Activated CD8-positive, alpha-beta memory T cell treated with anti-CD3 and anti-CD28 coated beads, Interleukin-2, amount 10 ng/mL, durations not matched to agents 7 days and 5 days (primary cell): ENCODE measurements around the gene IL21R. TPM values are rescaled to one million over a fixed set of nuclear protein-coding genes. Genes with fewer than 3 reads are reported as not detected.

Source experiments
- ATAC-seq: fragments of 150-1000 bp; cut with Tn5 transposase; one replicate; pipeline ENCODE4 v1.10.0; 2021; ENCODE audit warnings: moderate library complexity
- CTCF ChIA-PET: fragments of 350-600 bp; sonication (Branson Sonifier 250); formaldehyde crosslinking; loops from one replicate; lab custom pipeline; 2021; ENCODE audit warnings: antibody characterized with exemption; lab: Charles Lee
- DNase-seq: peaks from one replicate; pipeline ENCODE4 v3.0.0-alpha.2; 2020
- H3K27ac Mint-ChIP-seq: one replicate; pipeline ENCODE4 v1.8.0; 2021; ENCODE audit warnings: mild to moderate bottlenecking, mixed read lengths
- H3K27me3 Mint-ChIP-seq: one replicate; pipeline ENCODE4 v1.8.0; 2021; ENCODE audit warnings: mixed read lengths
- H3K36me3 Mint-ChIP-seq: one replicate; pipeline ENCODE4 v1.8.0; 2021; ENCODE audit warnings: mild to moderate bottlenecking, mixed read lengths
- H3K4me1 Mint-ChIP-seq: one replicate; pipeline ENCODE4 v1.8.0; 2021; ENCODE audit warnings: mixed read lengths
- H3K4me3 Mint-ChIP-seq: one replicate; pipeline ENCODE4 v1.8.0; 2021; ENCODE audit warnings: mild to moderate bottlenecking, moderate library complexity, mixed read lengths
- H3K9me3 Mint-ChIP-seq: one replicate; pipeline ENCODE4 v1.8.0; 2022; ENCODE audit warnings: low read depth, mixed read lengths
- total RNA-seq, 2 experiments: library from RNA; stranded (reverse); gene quantifications; one replicate each; pipeline ENCODE4 v1.2.3, GENCODE V29; 2021

IL21R gene
- total RNA-seq, 2 experiments from 2014 or later = 24.6 to 38.0 TPM

DNA sequence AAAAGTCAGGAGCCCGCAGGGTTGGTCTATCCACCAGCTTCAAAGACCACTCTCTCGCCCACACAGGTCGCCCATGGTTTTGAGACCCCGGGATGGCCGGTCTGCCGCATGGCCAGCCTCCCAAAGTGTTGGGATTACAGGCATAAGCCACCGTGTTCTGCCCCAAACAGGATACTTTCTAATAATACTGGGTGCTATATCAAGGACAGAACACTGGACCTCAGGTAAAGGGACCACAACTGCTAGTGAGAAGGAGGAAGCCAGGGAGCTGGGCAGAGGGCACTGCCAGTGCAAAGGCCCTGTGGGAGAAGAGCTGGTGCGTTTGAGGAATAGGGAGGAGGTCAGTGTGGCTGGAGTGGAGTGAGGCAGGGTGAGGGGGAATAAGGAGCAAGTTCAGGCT is 34.1 kb downstream of the IL21R start:
- peak overlapping the region; percentile 44 for H3K27ac Mint-ChIP-seq
- H3K27me3 Mint-ChIP-seq = no peaks in the 10 kb centered on the region
- peaks cover 19% of the 10 kb centered on the region for H3K4me1 Mint-ChIP-seq
- H3K36me3 Mint-ChIP-seq = peaks cover 57% of the 10 kb centered on the region
- no peak for DNase-seq
- no peak for ATAC-seq
- no peaks in the 10 kb centered on the region for H3K9me3 Mint-ChIP-seq
- CTCF ChIA-PET = no interaction called here
- H3K4me3 Mint-ChIP-seq = no peak overlapping the region

GRCh38 chr16:27436921-27437650 is 35.1 kb downstream of the IL21R start:
- no peak overlapping the region for H3K27ac Mint-ChIP-seq
- no peaks in the 10 kb centered on the region for H3K27me3 Mint-ChIP-seq
- CTCF ChIA-PET = no interaction called here
- no peak overlapping the region for H3K4me3 Mint-ChIP-seq
- H3K9me3 Mint-ChIP-seq = no peaks in the 10 kb centered on the region
- H3K36me3 Mint-ChIP-seq = peaks cover 59% of the 10 kb centered on the region
- ATAC-seq (no peak), DNase-seq (peak; percentile 35)
- H3K4me1 Mint-ChIP-seq = peaks cover 12% of the 10 kb centered on the region

- Mint-ChIP-seq H3K27ac (no peak overlapping the region), H3K27me3 (no peaks in the 10 kb centered on the region), H3K4me3 (no peak overlapping the region), H3K36me3 (peaks cover 64% of the 10 kb centered on the region), H3K4me1 (peaks cover 5% of the 10 kb centered on the region), H3K9me3 (no peaks in the 10 kb centered on the region)
- CTCF ChIA-PET = no interaction called here
- ATAC-seq (no peak), DNase-seq (peak; percentile 3)
These were observed 36.0 kb downstream of the IL21R start for GRCh38 chr16:27437946-27438345.

- Mint-ChIP-seq H3K36me3 (peaks cover 69% of the 10 kb centered on the region), H3K4me3 (no peak overlapping the region), H3K27ac (peak overlapping the region; percentile 12), H3K27me3 (no peaks in the 10 kb centered on the region), H3K9me3 (peaks cover 4% of the 10 kb centered on the region), H3K4me1 (peaks cover 4% of the 10 kb centered on the region)
- DNase-seq (no peak), ATAC-seq (no peak)
- CTCF ChIA-PET = no interaction called here
These were observed 37.5 kb downstream of the IL21R start for GRCh38 chr16:27439271-27440018.

DNA sequence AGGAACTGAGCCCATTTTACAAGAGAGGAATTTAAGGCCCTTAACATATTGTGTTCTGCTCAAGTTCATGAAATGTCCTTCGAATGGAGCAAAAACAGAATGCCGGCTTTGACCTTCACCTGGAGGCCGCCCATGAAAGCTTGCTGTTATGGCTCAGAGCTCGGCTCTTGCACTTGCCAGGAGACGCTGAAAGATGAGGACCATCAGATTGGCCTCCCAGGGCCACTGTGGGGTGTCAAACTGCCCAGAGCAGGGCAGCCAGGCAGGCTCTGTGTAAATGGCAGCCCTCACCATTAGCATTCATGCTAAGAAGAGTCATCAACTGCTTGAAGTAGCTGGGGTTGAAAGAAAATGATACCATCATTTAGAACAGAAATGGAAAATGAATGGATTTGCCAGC is 39.3 kb downstream of the IL21R start:
- H3K27me3 Mint-ChIP-seq = no peaks in the 10 kb centered on the region
- H3K9me3 Mint-ChIP-seq = peaks cover 10% of the 10 kb centered on the region
- DNase-seq (no peak), ATAC-seq (no peak)
- peaks cover 13% of the 10 kb centered on the region for H3K4me1 Mint-ChIP-seq
- H3K27ac Mint-ChIP-seq = peak overlapping the region; percentile 21
- no peak overlapping the region for H3K4me3 Mint-ChIP-seq
- peaks cover 78% of the 10 kb centered on the region for H3K36me3 Mint-ChIP-seq
- CTCF ChIA-PET = interaction anchor here (1.1 to 1.6 kb wide), 2 partner anchors 10 to 11 kb away, joined by 3 read pairs; no protein-coding TSS in a partner anchor

DNA sequence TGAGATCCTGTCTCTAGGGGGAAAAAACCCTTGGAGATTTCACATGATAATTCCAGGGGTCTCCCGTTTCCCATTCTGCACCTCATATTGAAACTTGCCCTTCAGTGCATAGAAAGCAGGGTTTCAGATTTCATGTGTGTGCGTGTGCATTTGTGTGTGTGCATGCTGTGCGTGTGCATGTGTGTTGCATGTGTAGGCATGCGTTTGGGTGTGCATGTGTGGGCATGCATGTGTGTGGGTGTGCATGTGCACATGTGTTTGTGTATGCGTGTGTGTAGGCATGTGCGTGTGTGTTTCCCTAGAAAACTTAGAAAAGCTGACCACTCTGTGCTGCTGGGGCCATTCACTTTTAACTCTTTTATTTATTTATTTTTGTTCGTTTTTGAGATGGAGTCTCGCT is 40.0 kb downstream of the IL21R start:
- Mint-ChIP-seq H3K36me3 (peaks cover 80% of the 10 kb centered on the region), H3K9me3 (peaks cover 11% of the 10 kb centered on the region), H3K27ac (no peak overlapping the region), H3K4me1 (peaks cover 20% of the 10 kb centered on the region), H3K27me3 (no peaks in the 10 kb centered on the region), H3K4me3 (no peak overlapping the region)
- ATAC-seq (no peak), DNase-seq (no peak)
- CTCF ChIA-PET = interaction anchor here (1.6 kb wide), 1 partner anchor 10 kb away, joined by 3 read pairs; no protein-coding TSS in a partner anchor

- CTCF ChIA-PET = no interaction called here
- no peaks in the 10 kb centered on the region for H3K27me3 Mint-ChIP-seq
- H3K9me3 Mint-ChIP-seq = peaks cover 14% of the 10 kb centered on the region
- no peak overlapping the region for H3K27ac Mint-ChIP-seq
- H3K36me3 Mint-ChIP-seq = peaks cover 84% of the 10 kb centered on the region
- no peak for DNase-seq
- peaks cover 38% of the 10 kb centered on the region for H3K4me1 Mint-ChIP-seq
- no peak overlapping the region for H3K4me3 Mint-ChIP-seq
- no peak for ATAC-seq
These were observed 42.0 kb downstream of the IL21R start for GRCh38 chr16:27444015-27444414.

GRCh38 chr16:27444470-27444869 is 42.5 kb downstream of the IL21R start:
- CTCF ChIA-PET = no interaction called here
- Mint-ChIP-seq H3K27me3 (no peaks in the 10 kb centered on the region), H3K36me3 (peaks cover 84% of the 10 kb centered on the region), H3K4me1 (peaks cover 39% of the 10 kb centered on the region), H3K27ac (peak overlapping the region; percentile 26), H3K9me3 (peaks cover 14% of the 10 kb centered on the region), H3K4me3 (no peak overlapping the region)
- no peak for ATAC-seq
- no peak for DNase-seq

DNA sequence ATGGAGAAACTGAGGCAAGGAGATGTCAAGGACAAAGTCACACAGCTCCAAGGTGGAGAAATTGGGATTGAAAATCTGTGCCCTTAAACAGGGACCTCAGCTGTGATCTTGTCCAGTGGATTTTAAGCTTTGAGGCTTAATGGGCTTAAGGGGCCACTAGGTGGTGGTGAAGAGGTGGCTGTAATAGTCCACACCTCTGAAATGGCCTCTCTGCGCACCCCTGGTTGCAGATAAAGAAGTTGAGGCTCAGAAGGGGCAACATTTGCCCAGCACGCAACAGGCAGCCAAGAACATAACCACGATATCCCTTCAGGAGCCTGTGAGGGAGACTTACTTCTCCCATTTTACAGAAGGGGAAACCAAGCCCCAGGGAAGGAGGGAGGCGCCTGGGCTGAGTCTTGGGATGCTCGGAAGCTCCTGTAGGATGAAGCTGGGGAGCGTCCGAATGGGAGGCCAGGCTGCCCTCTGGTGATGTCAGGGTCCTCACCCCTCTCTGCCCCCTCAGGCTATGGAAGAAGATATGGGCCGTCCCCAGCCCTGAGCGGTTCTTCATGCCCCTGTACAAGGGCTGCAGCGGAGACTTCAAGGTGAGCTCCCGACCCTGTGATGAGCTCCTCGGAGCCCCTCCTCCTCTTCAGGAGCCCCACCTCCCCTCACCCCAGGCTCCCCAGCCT is 43.7 kb downstream of the IL21R start:
- DNase-seq (no peak), ATAC-seq (no peak)
- Mint-ChIP-seq H3K27me3 (no peaks in the 10 kb centered on the region), H3K36me3 (peaks cover 86% of the 10 kb centered on the region), H3K4me1 (peaks cover 50% of the 10 kb centered on the region), H3K9me3 (peaks cover 14% of the 10 kb centered on the region), H3K27ac (peak overlapping the region; percentile 89), H3K4me3 (no peak overlapping the region)
- CTCF ChIA-PET = interaction anchor here (0.6 to 2.5 kb wide), 4 partner anchors 24 to 191 kb away, joined by 3 to 8 read pairs (median 4); no protein-coding TSS in a partner anchor

DNA sequence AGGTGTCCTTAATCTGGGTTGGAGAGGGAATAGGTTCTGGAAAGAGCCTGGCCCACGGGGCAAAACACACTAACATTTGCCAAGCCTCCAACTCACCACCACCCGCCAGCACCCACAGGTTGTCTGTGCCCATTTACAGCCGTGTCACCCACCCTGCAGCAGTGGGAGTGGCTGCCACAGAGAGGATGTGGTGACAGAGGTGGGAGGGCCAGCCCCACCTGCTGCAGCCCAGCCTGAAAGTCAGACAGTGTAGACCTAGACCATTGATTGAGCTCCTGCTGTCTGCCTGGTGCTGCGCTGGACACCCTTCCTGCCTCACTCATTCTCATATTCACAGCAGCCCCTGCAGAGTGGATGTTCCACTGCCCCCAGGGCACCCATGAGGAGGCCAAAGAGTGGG is 44.7 kb downstream of the IL21R start:
- peaks cover 84% of the 10 kb centered on the region for H3K36me3 Mint-ChIP-seq

DNA sequence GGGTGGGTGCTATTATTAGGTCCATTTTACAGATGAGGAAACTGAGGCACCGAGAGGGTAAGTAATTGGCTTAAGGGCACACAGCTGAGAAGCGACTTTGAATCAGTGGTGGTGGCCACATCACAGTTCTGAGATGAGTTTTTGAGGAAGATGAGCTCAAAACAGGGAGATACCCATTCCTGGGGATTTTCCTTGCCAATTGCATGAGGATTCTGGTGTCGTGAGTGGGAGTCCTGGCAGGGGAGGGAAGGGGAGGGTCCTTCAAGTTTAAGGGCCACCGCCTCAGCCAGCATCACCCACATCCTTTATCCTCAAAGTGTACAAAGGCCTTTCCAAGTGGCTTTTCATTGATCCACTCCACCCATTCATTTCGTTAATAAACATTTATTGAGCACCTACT is 45.3 kb downstream of the IL21R start:
- Mint-ChIP-seq H3K27ac (peak overlapping the region; percentile 89), H3K4me1 (peaks cover 63% of the 10 kb centered on the region), H3K36me3 (peaks cover 83% of the 10 kb centered on the region), H3K4me3 (no peak overlapping the region), H3K27me3 (no peaks in the 10 kb centered on the region), H3K9me3 (peaks cover 14% of the 10 kb centered on the region)
- CTCF ChIA-PET = interaction anchor here (0.8 to 2.5 kb wide), 12 partner anchors 20 to 277 kb away, joined by 3 to 8 read pairs (median 4); no protein-coding TSS in a partner anchor
- ATAC-seq (no peak), DNase-seq (no peak)

More for the DNA sequence above, 44.7 kb downstream of the IL21R start:
- Mint-ChIP-seq H3K4me1 (peaks cover 59% of the 10 kb centered on the region), H3K9me3 (peaks cover 14% of the 10 kb centered on the region), H3K4me3 (peak overlapping the region; percentile 5), H3K27me3 (no peaks in the 10 kb centered on the region), H3K27ac (peak overlapping the region; percentile 89)
- ATAC-seq = peak; percentile 74
- DNase-seq = peak; percentile 92
- CTCF ChIA-PET = interaction anchor here (0.8 to 2.5 kb wide), 12 partner anchors 19 to 276 kb away, joined by 3 to 8 read pairs (median 4); no protein-coding TSS in a partner anchor

DNA sequence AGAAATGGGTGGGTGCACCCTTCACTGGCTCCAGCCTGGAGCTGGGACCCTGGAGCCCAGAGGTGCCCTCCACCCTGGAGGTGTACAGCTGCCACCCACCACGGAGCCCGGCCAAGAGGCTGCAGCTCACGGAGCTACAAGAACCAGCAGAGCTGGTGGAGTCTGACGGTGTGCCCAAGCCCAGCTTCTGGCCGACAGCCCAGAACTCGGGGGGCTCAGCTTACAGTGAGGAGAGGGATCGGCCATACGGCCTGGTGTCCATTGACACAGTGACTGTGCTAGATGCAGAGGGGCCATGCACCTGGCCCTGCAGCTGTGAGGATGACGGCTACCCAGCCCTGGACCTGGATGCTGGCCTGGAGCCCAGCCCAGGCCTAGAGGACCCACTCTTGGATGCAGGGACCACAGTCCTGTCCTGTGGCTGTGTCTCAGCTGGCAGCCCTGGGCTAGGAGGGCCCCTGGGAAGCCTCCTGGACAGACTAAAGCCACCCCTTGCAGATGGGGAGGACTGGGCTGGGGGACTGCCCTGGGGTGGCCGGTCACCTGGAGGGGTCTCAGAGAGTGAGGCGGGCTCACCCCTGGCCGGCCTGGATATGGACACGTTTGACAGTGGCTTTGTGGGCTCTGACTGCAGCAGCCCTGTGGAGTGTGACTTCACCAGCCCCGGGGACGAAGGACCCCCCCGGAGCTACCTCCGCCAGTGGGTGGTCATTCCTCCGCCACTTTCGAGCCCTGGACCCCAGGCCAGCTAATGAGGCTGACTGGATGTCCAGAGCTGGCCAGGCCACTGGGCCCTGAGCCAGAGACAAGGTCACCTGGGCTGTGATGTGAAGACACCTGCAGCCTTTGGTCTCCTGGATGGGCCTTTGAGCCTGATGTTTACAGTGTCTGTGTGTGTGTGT is 46.8 kb downstream of the IL21R start:
- ATAC-seq = no peak
- H3K4me1 Mint-ChIP-seq = peaks cover 66% of the 10 kb centered on the region
- DNase-seq = no peak

More for the DNA sequence above, 46.8 kb downstream of the IL21R start:
- Mint-ChIP-seq H3K4me3 (no peak overlapping the region), H3K36me3 (peaks cover 70% of the 10 kb centered on the region), H3K27me3 (no peaks in the 10 kb centered on the region), H3K27ac (peak overlapping the region; percentile 92), H3K9me3 (peaks cover 14% of the 10 kb centered on the region)
- CTCF ChIA-PET = interaction anchor here (0.7 to 1.5 kb wide), 3 partner anchors 27 to 81 kb away, joined by 3 to 4 read pairs (median 3); no protein-coding TSS in a partner anchor
